PFSK-1 (cell line): ENCODE measurements around the gene S100A11.

Experiments
- POLR2AphosphoS5 ChIP-seq: IDR thresholded peaks from 2 replicates; pipeline ENCODE4 v1.6.1; 2012; ENCODE audit warnings: low read depth, mild to moderate bottlenecking, control low read depth, low read length, moderate library complexity
- TAF1 ChIP-seq: IDR thresholded peaks from 2 replicates; pipeline ENCODE4 v1.6.1; 2012; ENCODE audit warnings: low read length, control low read depth, borderline replicate concordance; ENCODE audit not compliant: insufficient read depth

- TF ChIP-seq POLR2AphosphoS5 (no peak), TAF1 (no peak)
These were observed 41.0 kb downstream of the S100A11 start for GRCh38 chr1:151995774-151996173.
